ENCODE measurements around the gene CFAP20DC. TPM values are rescaled to one million over a fixed set of nuclear protein-coding genes. Genes with fewer than 3 reads are reported as not detected.
"Not testable (repeated sequence)": the region's sequence is repeated elsewhere in the genome, so short reads cannot be mapped to it uniquely, and the experiment has no call there.

Gene CFAP20DC
- total RNA-seq, 2 donors from 2014 or later = 1.7 to 1.8 TPM

- intact Hi-C loops (cut with DNase I) = no loop called here
- DNase-seq = no peak
These were observed 214.7 kb downstream of the CFAP20DC start for GRCh38 chr3:58835086-58835485.

GRCh38 chr3:58833491-58833890, 216.3 kb downstream of the CFAP20DC start:
- intact Hi-C loops (cut with DNase I) = no loop called here
- no peak overlapping the region for H3K27ac ChIP-seq
- no peaks in the 10 kb centered on the region for H3K4me1 ChIP-seq
- H3K9ac ChIP-seq (ENCODE audit: low read depth in 2 of 2, low read length in 2 of 2) = no peak overlapping the region
- no peaks in the 10 kb centered on the region for H3K27me3 ChIP-seq
- no peaks in the 10 kb centered on the region for H3K36me3 ChIP-seq
- no peak overlapping the region for H3K4me3 ChIP-seq
- TF ChIP-seq CTCF (IDR thresholded peaks at IDR 0.05) = no peak
- DNase-seq = no peak
- H3K9me3 ChIP-seq = no peaks in the 10 kb centered on the region

More at GRCh38 chr3:58835086-58835485, 214.7 kb downstream of the CFAP20DC start:
- H3K9me3 ChIP-seq = no peaks in the 10 kb centered on the region
- no peak overlapping the region for H3K27ac ChIP-seq
- TF ChIP-seq CTCF (IDR thresholded peaks at IDR 0.05) = no peak
- no peaks in the 10 kb centered on the region for H3K4me1 ChIP-seq
- no peak overlapping the region for H3K9ac ChIP-seq (ENCODE audit: low read depth in 2 of 2, low read length in 2 of 2)
- H3K27me3 ChIP-seq = no peaks in the 10 kb centered on the region
- no peak overlapping the region for H3K4me3 ChIP-seq
- H3K36me3 ChIP-seq = no peaks in the 10 kb centered on the region

GRCh38 chr3:58829321-58830000, 220.4 kb downstream of the CFAP20DC start:
- no peaks in the 10 kb centered on the region for H3K36me3 ChIP-seq
- H3K4me3 ChIP-seq = no peak overlapping the region
- no peaks in the 10 kb centered on the region for H3K9me3 ChIP-seq
- DNase-seq = no peak
- H3K9ac ChIP-seq (ENCODE audit: low read depth in 2 of 2, low read length in 2 of 2) = no peak overlapping the region
- no peak for TF ChIP-seq CTCF (IDR thresholded peaks at IDR 0.05)
- H3K27ac ChIP-seq = no peak overlapping the region
- H3K27me3 ChIP-seq = no peaks in the 10 kb centered on the region
- no peaks in the 10 kb centered on the region for H3K4me1 ChIP-seq
- intact Hi-C loops (cut with DNase I) = loop anchor here (10.0 kb wide), 1 partner anchor 225 kb away; the partner anchor contains the start of gene CFAP20DC

GRCh38 chr3:58824777-58825176, 225.0 kb downstream of the CFAP20DC start:
- H3K9ac ChIP-seq (ENCODE audit: low read depth in 2 of 2, low read length in 2 of 2) = peak overlapping the region in 1 of 2 donors; percentile 31
- no peak overlapping the region for H3K4me3 ChIP-seq
- DNase-seq = no peak
- no peaks in the 10 kb centered on the region for H3K4me1 ChIP-seq
- no peaks in the 10 kb centered on the region for H3K9me3 ChIP-seq
- no peak for TF ChIP-seq CTCF (IDR thresholded peaks at IDR 0.05)
- no peak overlapping the region for H3K27ac ChIP-seq
- intact Hi-C loops (cut with DNase I) = loop anchor here (10.0 kb wide), 1 partner anchor 230 kb away; the partner anchor contains the start of gene CFAP20DC
- no peaks in the 10 kb centered on the region for H3K36me3 ChIP-seq
- no peaks in the 10 kb centered on the region for H3K27me3 ChIP-seq

GRCh38 chr3:58824285-58824684, 225.5 kb downstream of the CFAP20DC start:
- H3K36me3 ChIP-seq = no peaks in the 10 kb centered on the region
- H3K4me3 ChIP-seq = no peak overlapping the region
- no peaks in the 10 kb centered on the region for H3K27me3 ChIP-seq
- no peaks in the 10 kb centered on the region for H3K4me1 ChIP-seq
- no peaks in the 10 kb centered on the region for H3K9me3 ChIP-seq
- peak overlapping the region in 1 of 2 donors; percentile 31 for H3K9ac ChIP-seq (ENCODE audit: low read depth in 2 of 2, low read length in 2 of 2)
- no peak overlapping the region for H3K27ac ChIP-seq
- peak; percentile 85 for DNase-seq
- intact Hi-C loops (cut with DNase I) = loop anchor here (10.0 kb wide), 1 partner anchor 231 kb away; the partner anchor contains the start of gene CFAP20DC
- TF ChIP-seq CTCF (IDR thresholded peaks at IDR 0.05) = peak; percentile 56

- H3K4me3 ChIP-seq; H3K4me1 ChIP-seq; H3K27ac ChIP-seq; intact Hi-C loops (cut with DNase I); H3K9ac ChIP-seq (ENCODE audit: low read depth in 2 of 2, low read length in 2 of 2); H3K36me3 ChIP-seq; H3K27me3 ChIP-seq; DNase-seq; H3K9me3 ChIP-seq: not testable (repeated sequence)
These were observed 243.1 kb downstream of the CFAP20DC start for GRCh38 chr3:58806551-58807244.
